HG03571 (cell line): Measurements from ENCODE around the gene KLHL33.

ENCODE experiments used
- ATAC-seq: cut with Tn5 transposase; IDR thresholded peaks from one replicate; pipeline ENCODE4 v1.9.1; 2021; ENCODE audit not compliant: unreplicated experiment

The KLHL33 gene

DNA sequence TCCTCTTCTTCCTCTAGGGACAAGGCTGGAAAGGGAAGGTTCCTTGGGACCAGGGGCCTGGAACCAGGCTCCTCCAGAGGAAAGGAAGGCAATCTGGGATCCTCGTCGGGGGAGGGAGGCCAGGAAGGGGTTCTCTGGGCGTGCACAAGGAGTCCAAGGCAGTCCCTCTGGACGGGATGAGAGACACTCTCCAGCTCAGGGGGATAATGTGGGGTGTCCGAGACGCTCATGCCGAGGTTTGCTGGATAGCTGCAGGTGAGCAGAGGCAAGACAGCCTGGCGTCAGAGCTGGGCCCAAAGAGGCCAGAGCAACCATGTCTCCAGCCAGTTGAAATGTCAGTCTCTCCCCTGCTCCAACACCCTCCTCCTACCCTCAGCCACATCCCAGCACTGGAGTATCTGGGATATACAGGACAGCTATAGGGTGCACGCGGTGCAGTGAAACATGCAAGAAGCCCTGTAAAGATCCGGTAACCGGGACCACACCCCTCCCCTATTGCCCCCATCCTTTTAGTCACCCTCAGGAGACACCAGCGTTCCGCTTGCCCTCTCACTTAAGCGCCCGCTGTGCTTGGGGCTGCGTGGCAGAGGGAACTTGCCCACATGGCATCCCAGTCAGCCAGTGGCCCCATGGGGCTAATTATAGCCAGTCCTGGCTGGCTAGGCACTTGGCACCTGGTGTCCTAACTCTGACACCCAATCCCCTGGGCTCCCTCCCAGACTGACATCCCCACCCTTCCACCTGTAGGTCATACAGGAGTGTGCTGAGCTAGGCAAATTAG is at the start of gene KLHL33:
TSS of gene KLHL33 (minus strand) at position 585 of the 781 bp plus-strand sequence. CDS start at position 230, 355 bp downstream.
- no peak for ATAC-seq

DNA sequence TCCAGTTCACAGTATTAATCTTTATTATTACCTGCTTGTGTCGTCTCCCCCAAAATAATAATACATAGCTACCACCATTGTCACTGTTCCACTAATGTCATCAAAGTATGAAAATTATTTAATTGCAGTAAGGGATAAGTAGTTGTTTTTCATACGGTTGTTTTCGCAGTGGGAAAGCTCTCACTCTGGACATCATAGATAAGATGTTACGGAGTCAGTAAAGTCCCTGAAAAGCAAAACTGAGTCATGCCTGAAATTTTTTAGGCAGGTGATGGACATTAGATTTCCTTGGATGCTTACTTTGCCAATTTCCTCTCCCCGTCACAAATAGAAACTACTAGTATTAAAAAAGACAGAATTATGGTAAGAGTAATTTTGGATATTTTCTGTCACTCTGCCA is 46.4 kb upstream of the KLHL33 start:
- no peak for ATAC-seq

- no peak for ATAC-seq
These were observed 42.9 kb upstream of the KLHL33 start for GRCh38 chr14:20478894-20479293.

DNA sequence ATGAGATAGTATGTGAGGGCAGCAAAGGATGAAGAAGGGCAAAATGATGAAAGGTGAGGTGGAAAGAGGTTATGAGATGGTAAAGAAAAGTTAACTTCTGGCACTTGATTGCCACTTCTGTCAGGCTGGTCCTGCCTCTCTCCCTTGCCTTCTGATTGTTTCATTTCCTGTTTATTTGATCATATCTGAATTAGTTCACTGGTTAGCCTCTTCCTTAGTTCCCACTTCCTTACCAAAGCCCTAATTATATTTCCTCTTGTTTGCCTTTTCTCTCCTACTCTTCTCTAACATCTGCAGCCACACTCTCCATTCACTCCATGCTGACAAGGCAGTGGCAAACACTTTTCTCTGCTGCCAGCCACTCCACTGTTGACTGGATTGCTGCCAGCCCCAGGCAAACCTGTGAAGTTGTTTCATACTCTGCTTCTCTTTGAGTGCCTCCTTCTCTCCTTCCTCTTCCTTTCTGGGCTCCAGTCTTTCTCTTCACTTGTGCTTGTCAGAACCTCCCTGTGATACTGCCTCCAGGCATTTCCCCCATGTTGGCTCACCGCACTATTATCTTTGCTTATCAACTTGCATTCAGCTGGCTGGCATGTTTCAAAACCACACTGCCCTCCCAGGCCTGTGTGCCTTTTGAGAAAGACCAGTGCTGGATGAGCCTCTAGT is 41.4 kb upstream of the KLHL33 start:
- no peak for ATAC-seq

GRCh38 chr14:20476776-20477175 is 40.8 kb upstream of the KLHL33 start:
- ATAC-seq, result no peak

GRCh38 chr14:20472536-20473169 is 36.7 kb upstream of the KLHL33 start:
- no peak for ATAC-seq

GRCh38 chr14:20470603-20470901 is 34.6 kb upstream of the KLHL33 start:
- ATAC-seq, result no peak

DNA sequence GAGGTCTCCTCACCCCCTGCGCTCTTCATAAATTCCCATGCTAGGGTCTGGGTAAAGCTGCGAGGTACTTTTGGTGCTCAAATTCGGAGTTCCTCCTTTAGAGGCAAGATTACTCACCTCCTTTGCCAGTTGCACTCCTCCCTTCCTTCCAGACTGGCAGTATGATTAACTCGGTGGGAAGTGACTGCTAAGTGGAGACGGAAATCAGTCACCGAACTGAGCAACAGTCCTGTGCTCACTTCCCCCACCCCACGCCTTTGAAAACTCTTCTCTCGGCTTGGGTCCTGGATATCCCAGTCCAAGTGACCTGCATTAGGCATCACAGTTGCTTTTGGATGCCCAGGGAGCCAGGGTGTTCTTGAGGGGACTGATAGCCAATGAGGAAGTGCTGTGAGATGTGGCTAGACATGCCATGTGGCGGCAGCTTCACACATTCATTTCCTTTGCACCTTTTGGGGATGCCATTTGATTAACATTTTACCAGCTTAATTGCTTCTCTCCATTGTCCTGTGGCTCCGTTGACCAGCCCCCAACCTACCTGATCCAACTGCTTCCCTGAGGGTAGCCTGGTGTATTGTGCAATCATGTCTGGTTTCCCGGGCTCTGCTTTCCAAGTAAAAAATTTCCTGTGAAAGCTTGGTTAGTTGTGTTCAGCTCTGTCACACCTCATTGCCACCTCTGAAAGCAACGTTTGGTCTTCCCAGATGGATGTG is 34.1 kb upstream of the KLHL33 start:
- peak; percentile 33 for ATAC-seq

DNA sequence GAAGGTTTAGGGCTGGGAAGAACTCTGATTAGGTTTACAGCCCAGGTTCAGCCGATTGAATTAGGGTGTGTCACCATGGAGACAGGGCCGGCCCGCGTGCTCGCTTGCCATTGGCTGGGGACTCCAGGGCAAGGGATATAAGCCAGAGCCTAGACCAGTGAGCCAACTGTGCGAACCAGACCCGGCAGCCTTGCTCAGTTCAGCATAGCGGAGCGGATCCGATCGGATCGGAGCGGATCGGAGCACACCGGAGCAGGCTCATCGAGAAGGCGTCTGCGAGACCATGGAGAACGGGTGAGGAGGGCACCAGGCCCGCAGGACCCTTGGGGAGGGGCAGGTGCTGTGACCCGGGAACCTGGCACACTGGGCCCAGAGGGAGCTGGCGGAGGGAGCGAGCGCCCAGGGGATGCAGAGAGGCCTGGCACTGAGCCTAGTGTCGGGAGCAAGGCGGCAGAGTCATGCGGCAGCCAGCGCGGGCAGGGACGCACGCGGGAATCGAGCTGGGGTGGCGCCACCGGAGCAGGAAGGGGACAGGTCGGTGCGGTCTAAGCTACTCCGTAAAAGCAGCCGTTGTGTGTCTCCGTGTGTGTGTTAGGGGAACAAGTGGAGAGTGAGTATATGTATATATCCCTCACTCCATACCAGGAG is 33.4 kb upstream of the KLHL33 start, which contains the start of gene PNP:
TSS of gene PNP (plus strand) at position 165 of the 648 bp plus-strand sequence. CDS start at position 284, 119 bp downstream.
- peak; percentile 91 for ATAC-seq

DNA sequence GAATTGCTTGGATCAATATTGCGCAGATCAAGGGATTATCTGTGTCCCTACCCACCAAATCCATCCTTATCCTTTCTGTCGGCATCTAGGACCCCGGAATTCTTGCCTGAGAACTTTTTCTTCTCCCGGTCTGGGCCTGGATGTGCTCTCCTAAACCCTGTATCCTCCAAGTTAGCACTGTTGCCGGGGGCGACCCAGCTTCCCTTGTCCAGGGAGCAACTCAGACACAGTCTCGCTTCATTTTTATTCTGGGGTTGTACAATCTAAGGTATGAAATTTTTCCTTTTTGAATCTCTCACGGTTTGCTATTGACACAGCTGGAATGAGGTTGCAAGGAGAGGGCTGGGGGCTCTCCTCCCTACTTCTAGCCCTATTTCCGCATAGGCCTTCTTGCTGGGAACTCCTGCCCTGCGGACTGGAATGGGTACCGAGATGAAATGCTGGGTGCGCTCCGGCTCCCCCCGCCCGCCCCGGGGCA is 32.8 kb upstream of the KLHL33 start:
- ATAC-seq, result no peak

DNA sequence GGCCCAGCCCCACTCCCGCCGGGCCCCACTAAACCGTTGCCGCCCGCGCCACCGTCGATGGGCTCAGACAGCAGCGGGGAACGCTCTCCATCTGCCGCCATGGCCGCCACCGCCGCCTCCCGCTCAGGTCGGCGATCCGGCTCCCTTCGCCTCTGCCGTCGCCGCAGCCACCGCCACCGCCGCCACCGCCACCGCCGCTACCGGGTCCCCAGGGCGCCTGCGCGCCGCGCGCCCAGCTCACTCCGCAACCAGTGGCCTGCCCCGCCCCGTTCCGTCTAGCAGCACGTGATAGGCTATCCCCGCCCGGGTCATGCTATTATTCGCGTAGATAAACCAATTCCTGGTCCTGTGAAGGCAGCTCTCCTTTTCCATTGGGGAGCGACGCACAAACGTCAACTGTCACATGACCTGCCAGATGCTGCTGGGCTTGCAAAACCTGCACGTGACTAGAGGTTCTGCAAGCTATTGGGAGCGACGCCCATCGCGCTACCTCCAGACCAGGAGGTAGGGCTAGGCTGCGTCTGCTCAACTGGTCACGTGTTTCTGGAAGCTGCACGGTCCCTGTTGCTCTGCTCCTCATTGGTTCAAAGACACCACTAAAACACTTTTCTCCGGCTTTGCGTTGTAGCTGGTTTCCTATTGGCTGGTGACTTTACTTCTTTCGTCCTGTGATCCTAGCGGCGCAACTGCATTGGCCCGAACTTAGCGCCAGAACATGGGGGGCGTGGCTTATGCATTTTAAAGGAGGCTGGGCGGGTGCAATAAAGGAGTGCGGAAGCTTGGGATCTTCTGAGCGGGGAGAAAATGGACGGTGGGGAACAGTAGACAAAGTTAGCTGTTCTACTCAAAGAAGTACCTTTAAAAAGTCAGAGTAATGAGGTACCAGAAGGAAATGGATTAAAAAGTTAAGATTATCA is 25.5 kb upstream of the KLHL33 start, which contains the start of gene PIP4P1:
TSS of gene PIP4P1 (minus strand) at position 210 of the 917 bp plus-strand sequence. CDS start at position 101, 109 bp downstream.
- ATAC-seq, result peak; percentile 93

DNA sequence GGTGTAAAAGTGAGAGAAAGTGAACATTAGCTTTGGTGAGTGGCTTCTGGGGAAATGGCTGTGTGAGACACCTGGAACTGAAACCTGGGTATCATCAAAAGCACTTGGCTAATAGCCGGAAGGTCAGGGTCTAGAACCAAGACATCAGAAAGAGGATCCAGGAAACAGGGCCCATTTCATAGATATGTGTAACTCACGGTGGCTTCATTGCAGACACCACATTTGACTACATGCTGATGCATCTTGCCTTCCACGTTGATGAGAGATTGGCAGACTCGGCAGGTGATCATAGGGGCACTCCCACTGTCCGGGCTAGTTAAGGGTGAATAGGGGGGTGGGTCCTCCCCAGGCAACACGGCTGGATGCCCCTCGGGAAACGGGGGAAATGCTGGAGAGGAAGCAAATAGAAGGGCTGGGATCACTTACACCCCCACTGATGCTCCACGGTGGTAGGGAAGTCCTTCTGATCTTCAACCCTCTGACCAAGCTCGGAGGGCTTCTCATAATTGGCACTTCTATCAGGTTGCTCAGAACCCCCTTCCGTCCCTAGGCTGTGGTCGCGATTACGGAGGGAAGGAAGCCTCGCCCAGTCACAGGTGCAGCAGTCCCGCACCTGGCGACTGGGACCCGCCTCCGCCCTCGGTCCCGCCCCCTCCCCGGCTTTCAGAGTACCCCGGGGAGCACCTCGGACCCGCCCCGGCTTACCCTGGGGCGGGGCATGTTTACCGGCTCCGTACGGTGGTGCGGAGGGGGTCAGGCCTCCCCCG is 24.7 kb upstream of the KLHL33 start:
- no peak for ATAC-seq

DNA sequence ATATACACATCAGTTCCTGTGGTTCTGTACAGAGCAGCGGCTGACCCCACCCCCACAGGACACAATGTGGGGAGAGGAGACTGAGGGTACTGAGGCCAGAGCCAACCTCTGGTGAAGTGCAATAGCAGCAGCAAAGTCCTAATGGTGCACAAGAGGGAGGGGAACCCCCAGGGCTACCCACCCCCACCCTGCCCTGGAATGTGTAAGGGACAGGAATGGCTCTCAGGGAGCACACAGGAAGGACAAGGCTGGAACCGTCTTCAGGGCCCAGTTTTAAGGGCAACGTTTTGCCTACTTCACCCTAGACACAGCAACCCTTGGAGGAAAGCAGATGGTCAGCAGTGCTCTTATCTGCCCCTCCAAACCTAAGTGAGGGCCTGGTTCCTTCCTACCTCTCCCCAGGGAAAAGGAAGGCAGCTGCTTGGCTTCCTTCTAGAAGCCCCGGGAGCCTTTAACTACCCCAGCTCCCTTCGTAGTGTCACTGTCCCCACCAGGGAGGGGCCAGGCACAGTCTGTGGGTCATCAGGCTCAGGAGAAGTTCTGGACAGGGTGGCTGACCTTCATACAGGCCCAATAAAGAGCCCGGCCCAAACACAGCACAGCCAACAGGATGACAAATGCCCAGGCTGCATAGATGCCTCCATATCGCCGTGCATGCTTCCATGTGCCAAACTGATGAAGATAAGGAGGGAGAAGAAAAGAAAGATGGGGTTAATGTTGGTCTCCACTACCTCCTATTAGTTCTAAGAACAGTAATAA is 22.2 kb upstream of the KLHL33 start:
- no peak for ATAC-seq

GRCh38 chr14:20456971-20457370 is 21.0 kb upstream of the KLHL33 start:
- ATAC-seq, result no peak

GRCh38 chr14:20455355-20456300 is 19.7 kb upstream of the KLHL33 start:
- peak; percentile 40 for ATAC-seq

DNA sequence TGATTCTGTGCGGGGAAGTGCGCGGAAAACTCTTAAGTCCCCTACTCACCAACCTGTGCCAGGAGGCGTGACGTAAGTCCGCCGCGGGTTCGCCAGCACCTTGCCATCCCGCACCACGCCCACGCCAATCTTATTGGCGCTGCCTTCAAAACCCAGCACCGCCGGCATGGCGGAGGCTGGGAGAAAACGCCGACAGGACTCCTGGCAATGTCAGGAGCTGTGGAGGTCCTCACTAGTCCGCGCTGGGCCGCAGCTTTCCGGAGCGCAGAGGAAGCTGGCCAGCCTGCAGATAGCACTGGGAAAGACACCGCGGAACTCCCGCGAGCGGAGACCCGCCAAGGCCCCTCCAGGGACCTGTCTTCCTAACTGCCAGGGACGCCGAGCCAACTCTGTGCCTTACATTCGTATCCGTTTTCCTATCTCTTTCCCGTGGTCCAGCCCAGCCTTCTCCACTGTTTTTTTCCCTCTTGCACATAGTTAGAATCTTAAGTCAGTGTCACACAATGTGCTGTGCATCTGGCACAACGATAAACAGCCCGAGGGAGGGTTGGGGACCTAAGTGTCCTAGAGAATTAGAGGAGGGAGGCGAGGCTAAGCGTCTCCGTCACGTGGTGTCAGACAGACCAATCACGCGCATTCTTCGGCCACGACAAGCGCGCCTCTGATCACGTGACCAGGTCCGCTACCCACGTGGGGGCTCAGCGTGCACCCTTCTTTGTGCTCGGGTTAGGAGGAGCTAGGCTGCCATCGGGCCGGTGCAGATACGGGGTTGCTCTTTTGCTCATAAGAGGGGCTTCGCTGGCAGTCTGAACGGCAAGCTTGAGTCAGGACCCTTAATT is 18.8 kb upstream of the KLHL33 start, which contains the start of the genes APEX1 and OSGEP:
TSS of gene APEX1 (plus strand) at position 711 of the 839 bp plus-strand sequence. CDS start 420 bp downstream, outside the sequence.
TSS of gene OSGEP (minus strand) at position 297 of the 839 bp plus-strand sequence. CDS start at position 168, 129 bp downstream.
- peak; percentile 78 for ATAC-seq
